ENCODE measurements around the gene BBS4.
"Not testable (repeated sequence)": the region's sequence is repeated elsewhere in the genome, so short reads cannot be mapped to it uniquely, and the experiment has no call there.

Gene BBS4

DNA sequence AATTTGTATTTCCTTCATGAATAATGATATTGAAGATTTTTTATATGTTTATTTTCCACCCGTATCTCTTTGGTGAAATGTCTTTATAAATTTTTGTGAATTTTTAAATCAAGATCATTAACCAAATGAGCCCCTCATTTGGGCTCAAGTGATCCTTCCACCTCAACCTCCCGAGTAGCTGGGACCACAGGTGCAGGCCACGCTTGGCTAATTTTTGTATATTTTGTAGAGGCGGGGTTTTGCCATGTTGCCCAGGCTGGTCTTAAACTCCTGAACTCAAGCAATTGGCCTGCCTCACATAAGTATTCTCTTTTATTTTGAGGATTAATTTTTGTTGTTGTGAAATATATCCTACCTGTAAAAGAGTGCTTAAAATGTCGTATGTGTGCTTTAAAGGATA lies 4.9 kb downstream of the BBS4 start:
- no peak for TF ChIP-seq LEF1 (IDR thresholded peaks at IDR 0.05; ENCODE audit: borderline replicate concordance)
- TF ChIP-seq HDGF (IDR thresholded peaks at IDR 0.05; ENCODE audit: borderline replicate concordance) = no peak
- no peak for TF ChIP-seq BHLHE40 (IDR thresholded peaks at IDR 0.05; ENCODE audit: borderline replicate concordance)
- no peak for TF ChIP-seq FOXA1 (IDR thresholded peaks at IDR 0.05)
- TF ChIP-seq FOXK2 (IDR thresholded peaks at IDR 0.05) = no peak
- no peak for TF ChIP-seq ZNF384 (IDR thresholded peaks at IDR 0.05)
- TF ChIP-seq ELF4 (IDR thresholded peaks at IDR 0.05) = no peak
- TF ChIP-seq NFRKB (IDR thresholded peaks at IDR 0.05) = no peak
- no peak for TF ChIP-seq FOXM1 (IDR thresholded peaks at IDR 0.05; ENCODE audit: borderline replicate concordance)
- no peak for TF ChIP-seq L3MBTL2 (conservative IDR thresholded peaks at IDR 0.05)
- no peak for TF ChIP-seq CTBP1 (IDR thresholded peaks at IDR 0.05; ENCODE audit: borderline replicate concordance)
- no peak for TF ChIP-seq SP1 (IDR thresholded peaks at IDR 0.05)
- TF ChIP-seq, protein P1, sequence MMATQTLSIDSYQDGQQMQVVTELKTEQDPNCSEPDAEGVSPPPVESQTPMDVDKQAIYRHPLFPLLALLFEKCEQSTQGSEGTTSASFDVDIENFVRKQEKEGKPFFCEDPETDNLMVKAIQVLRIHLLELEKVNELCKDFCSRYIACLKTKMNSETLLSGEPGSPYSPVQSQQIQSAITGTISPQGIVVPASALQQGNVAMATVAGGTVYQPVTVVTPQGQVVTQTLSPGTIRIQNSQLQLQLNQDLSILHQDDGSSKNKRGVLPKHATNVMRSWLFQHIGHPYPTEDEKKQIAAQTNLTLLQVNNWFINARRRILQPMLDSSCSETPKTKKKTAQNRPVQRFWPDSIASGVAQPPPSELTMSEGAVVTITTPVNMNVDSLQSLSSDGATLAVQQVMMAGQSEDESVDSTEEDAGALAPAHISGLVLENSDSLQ (IDR thresholded peaks at IDR 0.05) = no peak
- no peak for TF ChIP-seq SUZ12 (IDR thresholded peaks at IDR 0.05)
- TF ChIP-seq ARNT (IDR thresholded peaks at IDR 0.05) = no peak
- no peak for TF ChIP-seq TARDBP (IDR thresholded peaks at IDR 0.05)
- no peak for DNase-seq (ENCODE audit: extremely low spot score)
- POLR2A ChIA-PET = no interaction called here
- CTCF ChIA-PET = interaction anchor here (1.3 kb wide), 1 partner anchor 31 kb away, joined by 3 read pairs; no protein-coding TSS in a partner anchor

DNA sequence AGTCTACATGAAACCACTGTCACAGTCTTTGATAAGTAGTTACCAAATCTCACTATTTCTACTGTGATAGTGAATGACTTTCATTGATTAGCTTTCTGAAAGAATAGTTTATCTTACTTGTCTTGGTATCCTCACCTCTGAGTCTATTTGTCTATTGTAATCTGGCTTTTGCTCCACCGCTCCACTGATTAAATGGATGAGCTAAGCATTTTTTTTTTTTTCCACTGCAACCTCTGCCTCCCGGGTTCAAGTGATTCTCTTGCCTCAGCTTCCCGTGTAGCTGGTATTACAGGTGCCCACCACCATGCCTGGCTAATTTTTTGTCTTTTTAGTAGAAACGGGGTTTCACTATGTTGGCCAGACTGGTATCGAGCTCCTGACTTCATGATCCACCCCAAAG lies 12.9 kb downstream of the BBS4 start:
- ChIA-PET POLR2A (no interaction called here), CTCF (no interaction called here)
- no peak for DNase-seq (ENCODE audit: extremely low spot score)

DNA sequence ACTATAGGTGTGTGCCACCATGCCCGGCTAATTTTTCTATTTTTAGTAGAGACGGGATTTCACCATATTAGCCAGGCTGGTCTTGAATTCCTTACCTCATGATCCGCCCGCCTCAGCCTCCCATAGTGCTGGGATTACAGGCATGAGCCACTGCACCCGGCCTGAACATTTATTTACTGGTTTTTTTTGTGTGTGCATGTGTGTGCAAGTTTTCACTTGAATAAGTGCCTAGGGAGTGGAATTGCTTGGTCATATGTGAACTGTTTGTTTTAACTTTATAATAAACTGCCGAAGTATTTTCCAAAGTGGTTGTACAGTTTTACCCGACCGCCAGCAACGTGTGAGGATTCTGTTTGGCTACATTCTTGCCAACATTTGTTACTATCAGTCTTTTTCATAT lies 14.1 kb downstream of the BBS4 start:
- ChIA-PET POLR2A (no interaction called here), CTCF (no interaction called here)
- DNase-seq (ENCODE audit: extremely low spot score) = no peak
- TF ChIP-seq ZNF384 (IDR thresholded peaks at IDR 0.05) = no peak
- no peak for TF ChIP-seq SUZ12 (IDR thresholded peaks at IDR 0.05)
- TF ChIP-seq, protein P1 (IDR thresholded peaks at IDR 0.05) = no peak
- no peak for TF ChIP-seq FOXM1 (IDR thresholded peaks at IDR 0.05; ENCODE audit: borderline replicate concordance)
- no peak for TF ChIP-seq TARDBP (IDR thresholded peaks at IDR 0.05)
- TF ChIP-seq NFRKB (IDR thresholded peaks at IDR 0.05) = no peak
- TF ChIP-seq HDGF (IDR thresholded peaks at IDR 0.05; ENCODE audit: borderline replicate concordance) = no peak
- no peak for TF ChIP-seq FOXA1 (IDR thresholded peaks at IDR 0.05)
- no peak for TF ChIP-seq FOXK2 (IDR thresholded peaks at IDR 0.05)
- no peak for TF ChIP-seq LEF1 (IDR thresholded peaks at IDR 0.05; ENCODE audit: borderline replicate concordance)
- TF ChIP-seq SP1 (IDR thresholded peaks at IDR 0.05) = no peak
- TF ChIP-seq ELF4 (IDR thresholded peaks at IDR 0.05) = no peak
- no peak for TF ChIP-seq ARNT (IDR thresholded peaks at IDR 0.05)
- TF ChIP-seq CTBP1 (IDR thresholded peaks at IDR 0.05; ENCODE audit: borderline replicate concordance) = no peak
- TF ChIP-seq BHLHE40 (IDR thresholded peaks at IDR 0.05; ENCODE audit: borderline replicate concordance) = no peak
- no peak for TF ChIP-seq L3MBTL2 (conservative IDR thresholded peaks at IDR 0.05)

More for the DNA sequence above, 12.9 kb downstream of the BBS4 start:
- TF ChIP-seq, protein P1 (IDR thresholded peaks at IDR 0.05) = no peak
- TF ChIP-seq SUZ12 (IDR thresholded peaks at IDR 0.05) (no peak), FOXA1 (IDR thresholded peaks at IDR 0.05) (no peak), L3MBTL2 (conservative IDR thresholded peaks at IDR 0.05) (no peak), NFRKB (IDR thresholded peaks at IDR 0.05) (no peak), ELF4 (IDR thresholded peaks at IDR 0.05) (no peak), SP1 (IDR thresholded peaks at IDR 0.05) (no peak), TARDBP (IDR thresholded peaks at IDR 0.05) (no peak), LEF1 (IDR thresholded peaks at IDR 0.05; ENCODE audit: borderline replicate concordance) (no peak), ARNT (IDR thresholded peaks at IDR 0.05) (no peak)

DNA sequence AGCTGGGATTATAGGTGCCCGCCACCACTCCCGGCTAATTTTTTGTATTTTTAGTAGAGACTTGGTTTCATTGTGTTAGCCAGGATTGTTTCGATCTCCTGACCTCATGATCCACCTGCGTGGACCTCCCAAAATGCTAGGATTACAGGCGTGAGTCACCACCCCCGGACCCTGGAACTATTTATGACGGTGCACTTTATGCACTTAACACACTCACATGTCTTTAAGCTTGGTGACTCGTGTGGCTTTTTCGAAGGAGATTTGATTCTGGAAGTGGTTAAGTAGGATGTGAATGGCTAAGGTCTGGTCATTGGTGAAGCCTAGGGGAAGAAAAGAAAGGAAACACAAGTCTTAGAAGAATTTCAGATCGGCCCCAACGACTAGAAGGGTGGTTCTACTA lies 20.3 kb downstream of the BBS4 start:
- CTCF ChIA-PET = interaction anchor here (0.6 to 1.0 kb wide), 2 partner anchors 14 to 16 kb away, joined by 4 to 7 read pairs; no protein-coding TSS in a partner anchor
- DNase-seq (ENCODE audit: extremely low spot score) = no peak
- POLR2A ChIA-PET = interaction anchor here (1.6 to 1.7 kb wide), 2 partner anchors 20 to 476 kb away, joined by 5 read pairs; partner anchors contain the start of genes BBS4, HIGD2B and PKM
- TF ChIP-seq FOXA1 (IDR thresholded peaks at IDR 0.05) (no peak), ZNF384 (IDR thresholded peaks at IDR 0.05) (no peak), FOXK2 (IDR thresholded peaks at IDR 0.05) (no peak), CTBP1 (IDR thresholded peaks at IDR 0.05; ENCODE audit: borderline replicate concordance) (no peak), L3MBTL2 (conservative IDR thresholded peaks at IDR 0.05) (no peak), SUZ12 (IDR thresholded peaks at IDR 0.05) (no peak), BHLHE40 (IDR thresholded peaks at IDR 0.05; ENCODE audit: borderline replicate concordance) (no peak), HDGF (IDR thresholded peaks at IDR 0.05; ENCODE audit: borderline replicate concordance) (no peak), ARNT (IDR thresholded peaks at IDR 0.05) (no peak), LEF1 (IDR thresholded peaks at IDR 0.05; ENCODE audit: borderline replicate concordance) (no peak)
- TF ChIP-seq, protein P1 (IDR thresholded peaks at IDR 0.05) = no peak

DNA sequence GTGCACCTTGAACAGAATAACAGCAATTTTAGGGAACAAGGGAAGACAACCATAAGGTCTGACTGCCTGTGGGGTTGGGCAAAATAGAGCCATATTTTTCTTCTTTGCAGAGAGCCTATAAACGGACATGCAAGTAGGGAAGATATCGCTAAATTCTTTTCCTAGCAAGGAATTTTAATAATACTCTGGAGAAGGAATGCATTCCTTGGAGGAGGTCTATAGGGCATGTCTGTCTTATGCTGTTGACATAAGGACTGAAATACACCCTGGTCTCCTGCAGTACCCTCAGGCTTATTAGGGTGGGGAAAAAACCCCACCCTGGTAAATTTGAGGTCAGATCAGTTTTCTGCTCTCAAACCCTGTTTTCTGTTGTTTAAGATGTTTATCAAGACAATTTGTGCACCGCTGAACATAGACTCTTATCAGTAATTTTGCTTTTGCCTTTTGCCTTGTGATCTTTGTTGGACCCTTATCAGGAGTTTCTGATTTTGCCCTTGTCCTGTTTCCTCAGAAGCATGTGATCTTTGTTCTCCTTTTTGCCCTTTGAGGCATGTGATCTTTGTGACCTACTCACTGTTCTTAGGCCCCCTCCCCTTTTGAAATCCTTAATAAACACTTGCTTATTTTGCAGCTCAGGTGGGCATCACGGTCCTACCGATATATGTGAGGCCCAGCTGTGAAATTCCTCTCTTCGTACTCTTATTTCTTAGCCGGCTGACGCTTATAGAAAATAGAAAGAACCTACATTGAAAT lies 22.7 kb downstream of the BBS4 start:
- DNase-seq (ENCODE audit: extremely low spot score); CTCF ChIA-PET; POLR2A ChIA-PET: not testable (repeated sequence)
